ENCODE data around the gene VILL. TPM values are rescaled to one million over a fixed set of nuclear protein-coding genes. Genes with fewer than 3 reads are reported as not detected.
A peak's percentile ranks its signal among the peaks of the same experiment; 100 is the strongest.

VILL gene
- total and polyA plus RNA-seq, 10 donors: 14.4 to 23.4 (median 17.3) TPM

- Histone ChIP-seq H3K27ac (peak overlapping the region; percentile 87 to 97 (median 94)), H3K4me3 (peak overlapping the region in 1 of 8 donors; percentile 66), H3K9me3 (no peaks in the 10 kb centered on the region), H3K4me1 (peaks cover 25 to 70% (median 57%) of the 10 kb centered on the region in 6 donors), H3K36me3 (peaks cover 0 to 57% (median 28%) of the 10 kb centered on the region in 6 donors), H3K27me3 (replicated peaks in 1 of 7) (no peaks in the 10 kb centered on the region)
- TF ChIP-seq POLR2AphosphoS5 (IDR thresholded peaks at IDR 0.05): no peak
- TF ChIP-seq POLR2A (IDR thresholded peaks at IDR 0.05): no peak
- TF ChIP-seq, protein P1, sequence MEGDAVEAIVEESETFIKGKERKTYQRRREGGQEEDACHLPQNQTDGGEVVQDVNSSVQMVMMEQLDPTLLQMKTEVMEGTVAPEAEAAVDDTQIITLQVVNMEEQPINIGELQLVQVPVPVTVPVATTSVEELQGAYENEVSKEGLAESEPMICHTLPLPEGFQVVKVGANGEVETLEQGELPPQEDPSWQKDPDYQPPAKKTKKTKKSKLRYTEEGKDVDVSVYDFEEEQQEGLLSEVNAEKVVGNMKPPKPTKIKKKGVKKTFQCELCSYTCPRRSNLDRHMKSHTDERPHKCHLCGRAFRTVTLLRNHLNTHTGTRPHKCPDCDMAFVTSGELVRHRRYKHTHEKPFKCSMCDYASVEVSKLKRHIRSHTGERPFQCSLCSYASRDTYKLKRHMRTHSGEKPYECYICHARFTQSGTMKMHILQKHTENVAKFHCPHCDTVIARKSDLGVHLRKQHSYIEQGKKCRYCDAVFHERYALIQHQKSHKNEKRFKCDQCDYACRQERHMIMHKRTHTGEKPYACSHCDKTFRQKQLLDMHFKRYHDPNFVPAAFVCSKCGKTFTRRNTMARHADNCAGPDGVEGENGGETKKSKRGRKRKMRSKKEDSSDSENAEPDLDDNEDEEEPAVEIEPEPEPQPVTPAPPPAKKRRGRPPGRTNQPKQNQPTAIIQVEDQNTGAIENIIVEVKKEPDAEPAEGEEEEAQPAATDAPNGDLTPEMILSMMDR (IDR thresholded peaks at IDR 0.05 in 8 of 11, conservative IDR thresholded peaks at IDR 0.05 in 3 of 11): no peak
- 67 to 93% (median 85%) methylated on average over 6 of the region's 6 CpGs for WGBS, 5 donors
- intact Hi-C loops (cut with DNase I; ENCODE audit: low total_unique reads): no loop called here
- peak; percentile 85 for DNase-seq
These were observed 7.3 kb downstream of the VILL start for GRCh38 chr3:37997791-37998370.

- intact Hi-C loops (cut with DNase I; ENCODE audit: low total_unique reads): no loop called here
- Histone ChIP-seq H3K4me3 (no peak overlapping the region), H3K9me3 (no peaks in the 10 kb centered on the region), H3K27me3 (replicated peaks in 1 of 7) (no peaks in the 10 kb centered on the region), H3K27ac (peak overlapping the region in 1 of 8 donors; percentile 96), H3K4me1 (peaks cover 22 to 70% (median 48%) of the 10 kb centered on the region in 6 donors), H3K36me3 (peaks cover 0 to 71% (median 29%) of the 10 kb centered on the region in 6 donors)
- DNase-seq: peak; percentile 64
- TF ChIP-seq POLR2A (IDR thresholded peaks at IDR 0.05) (no peak), POLR2AphosphoS5 (IDR thresholded peaks at IDR 0.05) (no peak)
- TF ChIP-seq, protein P1 (IDR thresholded peaks at IDR 0.05 in 8 of 11, conservative IDR thresholded peaks at IDR 0.05 in 3 of 11): no peak
- WGBS, 5 donors: 87 to 94% (median 91%) methylated on average over 6 of the region's 6 CpGs
These were observed 9.2 kb downstream of the VILL start for GRCh38 chr3:37999836-38000235.

- TF ChIP-seq, protein P1 (IDR thresholded peaks at IDR 0.05 in 8 of 11, conservative IDR thresholded peaks at IDR 0.05 in 3 of 11): no peak
- TF ChIP-seq POLR2AphosphoS5 (IDR thresholded peaks at IDR 0.05): no peak
- TF ChIP-seq POLR2A (IDR thresholded peaks at IDR 0.05): no peak
- peak; percentile 76 for DNase-seq
- WGBS, 5 donors: 88 to 98% (median 96%) methylated on average over 6 of the region's 6 CpGs
- H3K27me3 ChIP-seq (replicated peaks in 1 of 7): no peaks in the 10 kb centered on the region
- no peaks in the 10 kb centered on the region for H3K9me3 ChIP-seq
- intact Hi-C loops (cut with DNase I; ENCODE audit: low total_unique reads): no loop called here
- H3K4me3 ChIP-seq: no peak overlapping the region
- peaks cover 16 to 64% (median 43%) of the 10 kb centered on the region in 6 donors for H3K4me1 ChIP-seq
- no peak overlapping the region for H3K27ac ChIP-seq
- peaks cover 0 to 76% (median 29%) of the 10 kb centered on the region in 6 donors for H3K36me3 ChIP-seq
These were observed 9.8 kb downstream of the VILL start for GRCh38 chr3:38000242-38000916.

GRCh38 chr3:38000965-38001455 lies 10.4 kb downstream of the VILL start:
- DNase-seq: peak; percentile 76
- peak overlapping the region in 1 of 8 donors; percentile 2 for H3K27ac ChIP-seq
- intact Hi-C loops (cut with DNase I; ENCODE audit: low total_unique reads): no loop called here
- TF ChIP-seq POLR2AphosphoS5 (IDR thresholded peaks at IDR 0.05): no peak
- TF ChIP-seq, protein P1 (IDR thresholded peaks at IDR 0.05 in 8 of 11, conservative IDR thresholded peaks at IDR 0.05 in 3 of 11): no peak
- no peak for TF ChIP-seq POLR2A (IDR thresholded peaks at IDR 0.05)
- peaks cover 0 to 76% (median 32%) of the 10 kb centered on the region in 6 donors for H3K36me3 ChIP-seq
- peaks cover 15 to 58% (median 38%) of the 10 kb centered on the region in 6 donors for H3K4me1 ChIP-seq
- H3K9me3 ChIP-seq: no peaks in the 10 kb centered on the region
- H3K27me3 ChIP-seq (replicated peaks in 1 of 7): no peaks in the 10 kb centered on the region
- 95 to 99% (median 97%) methylated on average over 6 of the region's 6 CpGs for WGBS, 5 donors
- H3K4me3 ChIP-seq: no peak overlapping the region
